ENCODE results near the gene SMIM1. TPM values are rescaled to one million over a fixed set of nuclear protein-coding genes. Genes with fewer than 3 reads are reported as not detected.

Gene SMIM1
- total RNA-seq, 1 donor from 2014 or later = 3.6 TPM

DNA sequence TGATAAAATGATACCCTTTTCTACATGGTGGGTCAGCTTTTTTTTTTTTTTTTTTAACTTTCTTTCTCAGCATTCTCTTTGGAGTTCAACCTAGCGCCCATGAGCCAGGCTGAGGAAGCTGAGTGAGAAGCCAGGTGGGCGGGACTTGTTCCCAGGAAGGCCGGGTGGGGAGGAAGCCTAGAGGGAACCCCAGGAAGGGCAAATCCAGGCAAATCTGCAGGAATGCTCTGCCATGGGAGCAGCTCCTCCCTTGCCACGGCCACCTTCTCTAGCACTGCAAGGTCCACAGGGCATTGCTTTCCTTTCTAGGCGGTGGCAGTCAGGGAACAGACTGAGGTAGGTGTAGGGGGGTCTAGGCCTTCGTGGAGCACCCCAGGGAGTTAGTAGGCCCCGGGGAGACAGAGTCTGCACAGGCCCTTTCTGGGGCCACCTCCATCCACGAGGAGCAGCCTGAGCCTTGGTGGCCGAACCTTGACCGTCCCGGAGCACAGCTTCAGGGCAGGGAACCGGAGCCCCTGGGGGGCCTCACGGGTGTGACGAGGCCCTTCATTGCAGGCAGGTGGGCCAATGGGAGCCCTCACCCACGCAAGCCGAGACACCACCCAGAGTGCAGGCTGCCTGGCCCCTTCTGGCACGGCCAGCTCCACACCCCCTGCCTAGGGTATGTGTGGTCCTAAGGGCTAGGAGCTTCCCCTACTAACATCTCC, 38.5 kb upstream of the SMIM1 start:
- TF ChIP-seq, protein P1, sequence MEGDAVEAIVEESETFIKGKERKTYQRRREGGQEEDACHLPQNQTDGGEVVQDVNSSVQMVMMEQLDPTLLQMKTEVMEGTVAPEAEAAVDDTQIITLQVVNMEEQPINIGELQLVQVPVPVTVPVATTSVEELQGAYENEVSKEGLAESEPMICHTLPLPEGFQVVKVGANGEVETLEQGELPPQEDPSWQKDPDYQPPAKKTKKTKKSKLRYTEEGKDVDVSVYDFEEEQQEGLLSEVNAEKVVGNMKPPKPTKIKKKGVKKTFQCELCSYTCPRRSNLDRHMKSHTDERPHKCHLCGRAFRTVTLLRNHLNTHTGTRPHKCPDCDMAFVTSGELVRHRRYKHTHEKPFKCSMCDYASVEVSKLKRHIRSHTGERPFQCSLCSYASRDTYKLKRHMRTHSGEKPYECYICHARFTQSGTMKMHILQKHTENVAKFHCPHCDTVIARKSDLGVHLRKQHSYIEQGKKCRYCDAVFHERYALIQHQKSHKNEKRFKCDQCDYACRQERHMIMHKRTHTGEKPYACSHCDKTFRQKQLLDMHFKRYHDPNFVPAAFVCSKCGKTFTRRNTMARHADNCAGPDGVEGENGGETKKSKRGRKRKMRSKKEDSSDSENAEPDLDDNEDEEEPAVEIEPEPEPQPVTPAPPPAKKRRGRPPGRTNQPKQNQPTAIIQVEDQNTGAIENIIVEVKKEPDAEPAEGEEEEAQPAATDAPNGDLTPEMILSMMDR (conservative IDR thresholded peaks at IDR 0.05; ENCODE audit: low read depth, low read length) = no peak
- H3K4me3 ChIP-seq (ENCODE audit: low read depth, low read length) = no peak overlapping the region
- DNase-seq (ENCODE audit: low read depth) = no peak

DNA sequence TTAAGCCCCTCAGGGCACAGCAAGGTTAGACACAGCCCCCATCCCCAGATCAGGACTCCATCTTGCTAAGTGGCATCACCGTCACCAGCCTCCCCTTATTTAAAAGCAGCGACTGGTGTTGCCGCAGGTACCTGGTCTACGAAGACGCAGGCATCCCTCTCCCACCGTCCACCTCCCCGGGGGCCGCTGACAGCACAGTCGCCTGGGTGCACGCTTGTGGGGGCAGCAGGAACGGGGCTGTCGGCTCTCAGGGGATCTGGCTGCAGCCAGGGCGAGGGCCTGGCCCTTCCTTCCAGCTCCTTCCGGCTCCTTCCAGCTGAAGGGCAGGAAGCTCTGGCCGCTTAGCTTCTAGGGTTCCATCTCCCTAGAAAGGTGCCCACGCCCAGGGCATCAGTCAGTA, 37.9 kb upstream of the SMIM1 start:
- TF ChIP-seq, protein P1 (conservative IDR thresholded peaks at IDR 0.05; ENCODE audit: low read depth, low read length) = no peak

DNA sequence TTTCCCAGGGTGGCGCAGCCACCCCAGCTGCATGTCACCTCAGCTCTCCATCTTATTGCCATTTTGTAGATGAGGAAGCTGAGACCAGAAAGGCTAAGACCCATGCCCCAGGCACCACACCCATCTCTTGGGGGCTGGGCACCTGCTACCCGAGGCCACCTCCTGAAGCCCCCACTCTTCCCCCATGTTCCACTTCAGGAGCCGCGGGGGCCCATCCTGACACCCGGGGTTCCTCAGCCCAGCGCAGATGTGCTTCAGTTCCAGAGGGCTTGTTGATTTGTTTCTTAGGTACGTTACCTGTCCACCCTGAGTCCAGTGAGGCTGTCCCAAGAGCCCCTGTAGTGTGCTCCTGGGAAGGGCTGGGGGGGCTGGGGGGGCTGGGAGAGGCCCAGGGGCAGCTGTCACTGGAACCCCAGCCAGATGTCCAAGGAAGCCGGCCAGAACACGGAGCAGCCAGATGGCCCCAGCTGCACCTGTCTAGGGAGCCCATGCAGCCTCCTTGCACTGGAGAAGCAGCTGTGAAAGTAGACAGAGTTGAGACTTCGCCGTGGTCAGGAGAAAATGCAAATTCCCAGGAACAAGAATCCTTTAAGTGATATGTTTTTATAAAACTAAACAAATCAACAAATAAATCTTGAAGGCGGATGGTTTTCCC, 37.4 kb upstream of the SMIM1 start:
- DNase-seq (ENCODE audit: low read depth) = no peak
- TF ChIP-seq, protein P1 (conservative IDR thresholded peaks at IDR 0.05; ENCODE audit: low read depth, low read length) = no peak

More for the DNA sequence above, 37.9 kb upstream of the SMIM1 start:
- no peak overlapping the region for H3K4me3 ChIP-seq (ENCODE audit: low read depth, low read length)
- no peak for DNase-seq (ENCODE audit: low read depth)

DNA sequence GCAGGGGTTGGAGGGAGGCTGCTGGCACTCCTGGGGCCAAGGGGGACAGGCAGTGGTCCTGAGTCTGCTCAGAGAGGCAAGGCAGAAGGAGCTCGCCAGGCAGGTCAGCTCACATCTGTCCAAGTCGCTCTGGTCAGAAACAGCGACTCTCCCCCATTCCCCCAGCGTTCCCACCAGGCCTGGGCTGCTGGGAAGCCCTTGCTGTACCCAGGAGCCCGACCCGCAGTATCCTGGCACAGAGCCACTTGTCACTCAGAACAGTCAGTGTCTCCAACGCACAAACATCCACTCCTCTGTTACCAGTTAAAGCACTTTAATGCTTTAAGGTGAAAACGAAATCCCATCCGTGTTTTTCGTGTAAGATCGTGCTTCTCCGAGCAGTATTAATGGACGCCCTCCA, 36.9 kb upstream of the SMIM1 start:
- H3K4me3 ChIP-seq (ENCODE audit: low read depth, low read length) = no peak overlapping the region
- TF ChIP-seq, protein P1 (conservative IDR thresholded peaks at IDR 0.05; ENCODE audit: low read depth, low read length) = no peak
- DNase-seq (ENCODE audit: low read depth) = no peak

More for the DNA sequence above, 37.4 kb upstream of the SMIM1 start:
- no peak overlapping the region for H3K4me3 ChIP-seq (ENCODE audit: low read depth, low read length)

DNA sequence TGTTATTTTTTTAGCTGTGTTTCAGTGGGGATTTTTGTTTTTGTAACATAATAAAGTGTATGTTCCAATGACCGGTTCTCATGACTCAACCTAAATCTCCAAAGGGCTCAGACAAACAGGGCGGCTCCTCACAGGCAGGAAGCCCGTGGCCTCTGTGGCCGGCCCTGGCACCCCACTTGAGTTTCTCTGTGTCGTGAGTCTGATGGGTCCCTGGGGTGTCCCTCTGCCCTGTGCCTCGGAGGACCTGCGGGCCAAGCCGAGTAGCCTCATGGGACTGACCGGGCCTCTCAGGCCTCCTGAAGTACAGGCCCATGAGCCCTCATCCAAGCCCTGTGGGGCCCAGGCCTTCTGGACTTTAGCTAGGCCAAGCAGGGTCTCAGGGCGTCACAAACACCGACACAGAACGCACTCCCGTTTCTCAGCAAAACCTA, 36.4 kb upstream of the SMIM1 start:
- no peak for DNase-seq (ENCODE audit: low read depth)
- TF ChIP-seq, protein P1 (conservative IDR thresholded peaks at IDR 0.05; ENCODE audit: low read depth, low read length) = no peak
- no peak overlapping the region for H3K4me3 ChIP-seq (ENCODE audit: low read depth, low read length)

DNA sequence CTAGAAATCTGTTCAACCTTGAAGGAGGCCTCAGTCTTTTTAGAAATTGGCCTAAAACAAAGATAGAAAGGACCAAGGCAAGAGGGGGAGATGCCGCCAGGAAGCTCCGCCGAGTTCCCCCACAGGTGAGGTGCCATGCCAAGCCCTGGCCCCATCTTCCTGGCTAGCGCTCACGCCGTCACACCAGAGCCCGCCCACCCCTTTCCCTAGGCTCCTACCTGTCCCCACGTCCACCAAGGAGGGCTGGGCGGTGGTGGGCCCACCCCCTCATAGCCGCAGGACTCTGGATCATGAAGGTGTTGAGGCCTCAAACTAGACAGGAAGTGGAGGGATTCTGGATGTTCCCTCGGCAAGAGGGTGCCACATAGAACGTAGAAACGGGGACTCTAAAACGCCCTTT, 35.8 kb upstream of the SMIM1 start:
- TF ChIP-seq, protein P1 (conservative IDR thresholded peaks at IDR 0.05; ENCODE audit: low read depth, low read length) = no peak
- no peak for DNase-seq (ENCODE audit: low read depth)
- no peak overlapping the region for H3K4me3 ChIP-seq (ENCODE audit: low read depth, low read length)

All from epithelial cell of proximal tubule (primary cell).